NCI-H510A treated with DMSO at 0.1 percent for 48 hours (cell line): ENCODE data around the gene IMPG1.

Experiments
- DNase-seq: peaks from one replicate; lab custom pipeline; 2025; lab: John Stamatoyannopoulos, UW

The IMPG1 gene

GRCh38 chr6:76072562-76072961 is at the start of gene IMPG1:
Gene IMPG1, minus strand, starts transcription at chr6:76072662. Its CDS starts 174 bp downstream, at chr6:76072488.
- DNase-seq = no peak

- DNase-seq = no peak
These were observed 47.8 kb upstream of the IMPG1 start for GRCh38 chr6:76120302-76120701.

- DNase-seq = no peak
These were observed 819 bp upstream of the IMPG1 start for GRCh38 chr6:76073281-76073680.

GRCh38 chr6:76057469-76057868 is 15.0 kb downstream of the IMPG1 start:
- no peak for DNase-seq

GRCh38 chr6:76052314-76052713 is 20.1 kb downstream of the IMPG1 start:
- no peak for DNase-seq

- no peak for DNase-seq
These were observed 28.8 kb downstream of the IMPG1 start for GRCh38 chr6:76043690-76044089.

GRCh38 chr6:76035713-76036112 is 36.7 kb downstream of the IMPG1 start:
- no peak for DNase-seq

GRCh38 chr6:76026101-76026500 is 46.4 kb downstream of the IMPG1 start:
- no peak for DNase-seq

- no peak for DNase-seq
These were observed 57.6 kb downstream of the IMPG1 start for GRCh38 chr6:76014626-76015530.

- DNase-seq = no peak
These were observed 68.3 kb downstream of the IMPG1 start for GRCh38 chr6:76004202-76004601.

- DNase-seq = no peak
These were observed 68.8 kb downstream of the IMPG1 start for GRCh38 chr6:76003686-76004085.

GRCh38 chr6:76003113-76003512 is 69.3 kb downstream of the IMPG1 start:
- no peak for DNase-seq

- DNase-seq = no peak
These were observed 71.8 kb downstream of the IMPG1 start for GRCh38 chr6:76000629-76001028.

- no peak for DNase-seq
These were observed 74.8 kb downstream of the IMPG1 start for GRCh38 chr6:75997696-75998095.

GRCh38 chr6:75993236-75994162 is 79.0 kb downstream of the IMPG1 start:
- no peak for DNase-seq

- DNase-seq = no peak
These were observed 80.5 kb downstream of the IMPG1 start for GRCh38 chr6:75991941-75992340.

- DNase-seq = no peak
These were observed 85.5 kb downstream of the IMPG1 start for GRCh38 chr6:75986935-75987334.

GRCh38 chr6:75975904-75976303 is 96.6 kb downstream of the IMPG1 start:
- no peak for DNase-seq

GRCh38 chr6:75970093-75970492 is 102.4 kb downstream of the IMPG1 start:
- DNase-seq = no peak

GRCh38 chr6:75968143-75968542 is 104.3 kb downstream of the IMPG1 start:
- DNase-seq = no peak

- no peak for DNase-seq
These were observed 108.9 kb downstream of the IMPG1 start for GRCh38 chr6:75963569-75963968.

GRCh38 chr6:75952128-75952527 is 120.3 kb downstream of the IMPG1 start:
- no peak for DNase-seq

- no peak for DNase-seq
These were observed 124.5 kb downstream of the IMPG1 start for GRCh38 chr6:75947935-75948334.
